GM21526 (cell line): ENCODE data around the gene DENND5B.
"Not testable (repeated sequence)": the region's sequence is repeated elsewhere in the genome, so short reads cannot be mapped to it uniquely, and the experiment has no call there.

Source experiments
- ATAC-seq: cut with Tn5 transposase; IDR thresholded peaks from one replicate; pipeline ENCODE4 v1.9.1; 2021; ENCODE audit warnings: moderate library complexity; ENCODE audit not compliant: unreplicated experiment, low FRiP score

DENND5B gene

DNA sequence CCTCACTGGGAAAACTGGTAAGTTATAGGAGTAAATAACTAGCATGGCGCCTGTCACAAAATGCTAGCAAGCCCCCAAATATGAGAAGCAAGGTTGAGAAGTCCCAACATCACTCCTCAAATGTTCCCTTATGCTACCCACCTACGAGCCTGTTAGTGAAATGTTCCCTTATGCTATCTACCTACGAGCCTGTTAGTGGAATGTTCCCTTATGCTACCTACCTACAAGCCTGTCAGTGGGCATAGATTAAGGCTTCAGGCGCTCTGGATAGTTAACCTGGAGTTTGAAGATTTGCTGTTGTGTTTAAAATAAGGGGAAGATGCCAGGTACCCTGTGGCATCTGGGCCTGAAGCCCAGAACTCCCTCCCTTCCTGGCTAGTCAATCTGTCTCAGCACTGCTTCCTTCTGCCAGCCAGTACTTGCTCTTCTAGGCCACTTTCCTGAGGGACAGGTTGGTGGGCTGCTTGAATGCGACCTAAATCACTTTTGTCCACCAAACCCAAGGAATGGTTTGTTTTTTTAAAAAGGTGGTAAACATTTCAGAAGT, 197.9 kb downstream of the DENND5B start:
- ATAC-seq, result no peak

DNA sequence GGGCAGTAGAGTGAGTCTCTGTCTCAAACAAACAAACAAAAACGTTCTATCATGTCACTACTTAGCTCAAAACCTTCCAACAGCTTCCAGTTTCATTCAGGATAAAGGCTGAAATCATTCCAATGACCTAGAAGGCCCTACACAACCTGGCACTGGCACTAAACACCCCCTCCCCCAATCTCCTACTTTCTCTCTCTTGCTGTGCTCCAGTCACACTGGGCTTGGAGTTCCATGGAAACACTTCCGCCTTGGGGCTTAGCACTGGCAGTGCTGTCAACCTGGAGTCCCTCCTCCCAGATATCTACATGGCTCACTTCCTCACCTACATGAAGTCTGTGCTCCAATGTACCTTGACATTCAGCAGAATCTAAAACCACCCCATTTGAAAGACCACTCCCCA, 199.9 kb downstream of the DENND5B start:
- no peak for ATAC-seq

DNA sequence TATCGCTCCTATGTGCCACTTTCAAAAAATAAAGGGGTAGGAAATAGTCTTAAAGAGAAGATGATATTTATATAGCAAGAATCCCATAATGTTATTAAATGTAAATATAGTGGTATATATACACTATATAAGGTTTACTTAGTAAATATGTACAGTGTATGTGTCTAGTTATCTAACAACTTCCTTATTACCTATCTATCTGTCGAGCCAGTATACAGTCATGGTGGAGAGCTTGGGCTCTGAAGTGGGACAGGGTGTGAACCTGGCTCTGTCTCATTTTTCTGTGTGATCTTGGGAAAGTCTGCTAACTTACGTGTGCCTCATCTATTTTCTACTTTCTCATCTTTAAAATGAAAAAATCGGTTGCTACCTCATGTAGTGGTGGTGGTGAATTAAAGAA, 202.2 kb downstream of the DENND5B start:
- no peak for ATAC-seq

DNA sequence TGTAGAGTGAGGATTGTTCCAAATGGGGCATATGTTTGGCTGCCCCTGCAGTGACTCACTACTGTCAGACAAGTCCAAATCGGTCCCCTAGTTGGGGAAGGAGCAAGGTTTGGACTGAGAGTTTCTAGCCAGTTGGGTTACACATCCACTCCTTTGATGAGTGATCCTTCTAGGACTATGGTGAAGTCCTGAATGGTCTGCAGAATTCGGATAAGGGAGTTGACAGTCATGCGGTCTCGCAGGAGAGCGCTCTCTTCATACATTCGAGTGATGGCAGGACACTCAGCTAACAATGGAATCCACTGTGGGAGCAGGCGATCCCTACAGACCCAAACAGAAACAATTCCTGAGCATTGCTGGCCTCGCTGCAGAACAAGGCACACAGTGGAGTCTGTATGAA, 203.5 kb downstream of the DENND5B start:
- no peak for ATAC-seq

DNA sequence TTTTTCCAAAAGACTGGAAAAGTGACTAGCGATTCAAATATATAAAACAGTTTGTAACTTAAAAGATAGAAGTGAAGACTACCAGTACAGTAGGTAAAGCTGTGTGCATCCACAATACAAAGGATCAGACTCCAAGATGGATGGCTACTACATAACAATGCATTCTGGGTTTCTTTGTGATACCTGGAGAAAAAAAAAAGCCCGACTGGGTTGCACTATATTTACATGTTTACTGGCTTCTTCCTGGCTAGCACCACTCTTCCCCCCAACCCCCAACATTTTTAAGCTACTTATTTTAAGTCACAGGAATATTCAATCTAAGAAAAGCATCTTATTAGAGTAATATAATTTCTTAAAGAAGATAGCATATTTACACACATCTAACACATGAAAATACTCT, 203.9 kb downstream of the DENND5B start:
- no peak for ATAC-seq

DNA sequence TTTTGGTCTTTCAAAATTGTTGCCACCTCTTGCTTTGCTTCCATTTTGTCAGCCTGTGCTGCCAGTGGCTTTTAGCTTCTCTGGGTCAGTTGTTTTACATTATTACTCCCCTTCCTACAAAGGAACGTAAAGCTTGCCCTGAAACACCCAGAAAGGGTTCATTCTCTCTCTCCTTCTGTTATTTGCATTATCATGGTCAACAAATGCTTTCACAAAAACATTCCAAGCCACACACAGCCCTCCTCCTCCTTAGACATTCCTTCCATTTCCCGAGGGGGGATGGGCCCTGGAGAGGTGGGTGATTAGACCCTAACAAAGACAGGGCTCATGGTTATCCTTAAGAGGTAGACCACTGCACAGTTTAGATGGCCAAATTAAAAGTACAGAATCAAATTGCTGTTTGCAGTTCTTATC, 204.6 kb downstream of the DENND5B start:
- no peak for ATAC-seq

DNA sequence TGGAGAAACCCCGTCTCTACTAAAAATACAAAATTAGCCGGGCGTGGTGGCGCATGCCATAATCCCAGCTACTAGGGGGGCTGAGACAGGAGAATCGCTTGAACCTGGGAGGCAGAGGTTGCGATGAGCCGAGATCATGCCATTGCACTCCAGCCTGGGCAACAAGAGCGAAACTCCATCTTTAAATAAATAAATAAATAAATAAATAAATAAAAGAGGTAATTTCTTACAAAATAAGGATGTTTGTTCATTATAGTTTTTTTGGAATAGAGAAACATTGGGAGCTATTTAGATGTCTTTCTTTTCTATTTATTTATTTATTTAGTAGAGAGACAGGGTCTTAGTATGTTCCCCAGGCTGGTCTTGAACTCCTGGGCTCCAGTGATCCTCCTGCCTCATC, 213.7 kb downstream of the DENND5B start:
- ATAC-seq, result not testable (repeated sequence)

DNA sequence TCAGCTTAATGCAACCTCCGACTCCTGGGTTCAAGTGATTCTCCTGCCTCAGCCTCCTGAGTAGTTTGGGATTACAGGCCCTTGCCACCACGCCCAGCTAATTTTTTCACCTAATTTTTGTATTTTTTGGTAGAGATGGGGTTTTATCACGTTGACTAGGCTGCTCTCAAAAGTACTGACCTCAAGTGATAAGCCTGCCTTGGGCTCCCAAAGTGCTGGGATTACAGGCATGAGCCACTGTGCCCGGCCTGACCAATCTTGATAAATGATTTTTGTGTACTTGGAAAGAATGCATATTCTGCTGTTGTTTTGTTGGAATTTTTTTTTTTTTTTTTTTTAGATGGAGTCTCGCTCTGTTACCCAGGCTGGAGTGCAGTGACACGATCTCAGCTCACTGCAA, 215.5 kb downstream of the DENND5B start:
- ATAC-seq, result not testable (repeated sequence)

DNA sequence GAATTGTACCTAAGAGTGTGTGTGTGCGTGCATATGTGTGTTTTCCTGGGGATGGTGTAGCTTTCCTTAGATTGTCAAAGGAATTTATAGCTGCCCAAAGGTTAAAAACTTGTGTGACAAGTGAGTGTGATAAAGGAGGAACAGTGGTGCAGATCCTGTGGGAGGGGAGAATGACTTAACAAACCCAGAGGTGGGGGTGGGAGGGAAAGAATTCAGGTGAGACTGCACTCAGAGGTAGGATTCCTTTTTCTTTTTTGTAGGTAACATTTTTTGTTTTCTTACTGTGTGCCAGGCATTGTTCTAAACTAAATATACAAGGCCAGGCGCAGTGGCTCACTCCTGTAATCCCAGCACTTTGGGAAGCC, 219.7 kb downstream of the DENND5B start:
- ATAC-seq, result no peak

DNA sequence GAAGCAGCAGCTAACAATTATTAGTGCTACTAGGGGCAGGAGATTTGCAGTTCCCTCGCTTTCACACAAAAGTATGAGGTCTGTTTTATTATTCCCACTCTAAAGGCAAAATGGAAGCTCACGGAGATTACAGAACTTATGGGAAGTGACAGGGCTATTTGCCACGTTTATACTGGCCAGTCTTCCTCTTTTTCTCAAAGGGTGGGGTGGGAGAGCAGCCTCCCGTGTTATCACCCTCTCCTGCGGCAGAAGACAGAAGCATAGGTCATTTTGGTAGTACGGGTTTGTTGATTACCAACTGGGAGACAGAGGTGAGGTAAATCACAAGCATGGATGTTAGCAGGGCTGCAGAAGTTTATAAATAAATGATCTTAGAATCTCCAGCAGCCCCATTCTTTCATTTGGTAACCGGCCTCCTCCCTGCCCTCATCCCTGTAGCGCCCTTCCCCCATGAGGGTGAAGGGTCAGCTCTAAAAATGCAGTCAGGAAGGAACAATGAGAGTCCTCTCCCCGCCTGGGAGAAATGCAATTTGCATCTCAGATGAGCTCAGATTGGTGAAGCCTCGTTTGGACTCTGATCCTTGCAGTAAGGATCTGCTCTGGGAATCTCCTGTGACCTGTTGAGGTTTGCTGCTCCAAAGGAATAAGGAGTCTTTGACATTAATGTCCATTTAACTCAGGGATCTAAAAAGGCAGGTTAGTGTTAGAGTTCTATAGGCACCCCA, 220.2 kb downstream of the DENND5B start:
- ATAC-seq, result no peak

DNA sequence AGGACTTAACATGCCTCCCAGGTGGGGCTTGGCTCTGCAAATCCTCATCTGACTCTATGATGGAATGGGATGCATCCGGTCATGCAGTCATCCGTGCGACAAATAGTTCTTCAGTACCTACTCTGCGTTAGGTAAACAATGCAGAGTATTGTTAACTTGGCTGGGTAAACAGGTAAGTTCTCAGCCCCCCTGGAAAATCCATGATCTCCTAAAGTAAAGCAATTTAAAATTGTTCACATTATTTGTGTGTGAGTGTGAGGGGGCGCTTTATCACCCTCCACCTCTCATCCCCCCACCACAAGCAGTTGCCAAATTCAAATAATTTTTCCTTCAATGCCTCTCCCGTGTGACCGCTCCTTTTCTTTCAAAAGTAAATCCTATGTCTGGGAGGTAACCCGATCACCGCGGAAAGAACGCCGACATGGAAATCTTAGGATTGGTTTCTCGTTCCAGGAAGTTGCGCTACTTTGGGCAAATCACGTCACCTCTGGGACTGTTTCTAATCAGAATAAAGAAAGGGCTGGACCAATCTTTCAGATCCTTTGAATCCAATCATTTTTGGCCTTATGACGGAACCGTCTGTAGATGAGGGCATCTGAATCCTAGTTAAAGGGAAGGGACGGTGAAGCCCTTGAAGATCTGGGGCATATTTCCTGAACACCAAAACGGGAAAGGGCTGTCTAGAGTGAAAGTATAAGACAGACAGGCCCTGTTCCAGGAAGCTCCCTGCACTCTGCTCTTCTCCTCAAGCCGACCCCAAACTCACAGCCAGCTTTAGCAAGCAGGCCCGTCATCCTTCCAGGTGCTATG, 221.0 kb downstream of the DENND5B start:
- ATAC-seq, result no peak

DNA sequence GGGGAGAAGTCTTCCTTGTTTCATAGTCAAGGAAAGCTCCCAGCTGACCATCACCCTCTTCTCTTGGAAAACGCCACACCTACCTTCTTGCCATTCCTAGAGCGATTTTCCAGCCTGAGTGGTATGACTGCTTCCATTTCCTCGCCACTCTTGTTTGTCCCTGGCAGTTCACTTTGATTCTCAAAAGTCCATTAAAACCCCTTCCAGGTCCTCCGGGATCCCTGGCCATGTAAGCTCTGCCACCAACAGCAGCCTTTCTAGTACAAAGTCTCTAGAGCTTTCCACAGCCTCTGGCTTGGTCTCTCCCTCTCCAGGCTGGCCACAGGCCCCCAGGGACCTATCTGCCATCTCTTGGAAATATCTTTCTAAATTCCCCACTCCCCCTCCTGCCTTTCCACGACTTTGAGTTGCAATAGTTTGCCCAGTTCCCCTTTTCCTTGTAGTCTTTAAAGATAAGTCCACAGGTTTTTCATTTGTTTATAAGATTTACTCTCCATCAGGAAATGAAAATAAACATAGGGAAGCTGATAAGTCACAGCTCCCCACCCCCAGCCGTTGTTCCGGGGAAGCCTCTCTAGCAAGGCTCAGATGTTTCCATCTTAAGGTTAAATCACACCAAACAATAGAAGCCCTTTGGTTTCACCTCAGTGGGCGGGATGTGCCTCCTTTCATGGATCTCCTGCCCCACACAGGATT, 222.1 kb downstream of the DENND5B start:
- no peak for ATAC-seq

DNA sequence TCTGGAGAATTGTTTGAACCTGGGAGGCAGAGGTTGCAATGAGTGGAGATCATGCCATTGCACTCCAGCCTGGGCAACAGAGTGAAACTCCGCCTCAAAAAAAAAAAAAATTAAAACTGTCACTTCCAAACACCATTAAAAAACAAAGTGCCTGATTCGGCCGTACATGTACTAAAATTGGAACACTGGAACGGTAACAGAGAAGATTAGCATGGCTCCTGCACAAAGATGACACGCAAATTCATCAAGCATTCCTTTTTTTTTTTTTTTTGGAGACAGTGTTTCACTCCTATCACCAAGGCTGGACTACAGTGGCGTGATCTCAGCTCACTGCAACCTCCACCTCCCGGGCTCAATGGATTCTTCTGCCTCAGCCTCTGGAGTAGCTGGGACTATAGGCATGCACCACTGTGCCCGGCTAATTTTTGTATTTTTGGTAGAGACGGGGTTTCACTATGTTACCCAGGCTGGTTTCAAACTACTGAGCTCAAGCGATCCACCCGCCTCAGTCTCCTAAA, 224.8 kb downstream of the DENND5B start:
- ATAC-seq, result no peak

DNA sequence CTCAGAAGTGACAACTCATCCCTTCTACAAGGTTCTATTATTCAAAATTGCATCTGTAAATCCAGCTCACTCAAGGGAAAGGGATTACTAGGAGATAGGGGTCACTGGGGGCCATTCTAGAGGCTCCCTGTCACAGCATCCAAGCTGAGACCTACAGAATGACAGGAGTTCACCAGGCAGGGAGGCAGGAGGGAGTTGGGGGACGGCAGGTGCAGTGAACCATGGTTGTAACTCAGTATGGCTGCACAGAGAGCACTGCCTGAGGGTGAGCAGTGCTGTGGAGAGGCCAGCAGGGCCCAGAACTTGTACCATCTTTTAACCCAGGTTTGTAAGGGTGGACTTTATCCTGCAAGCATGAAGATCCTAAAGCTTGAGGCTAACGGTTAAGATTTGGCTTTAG, 227.1 kb downstream of the DENND5B start:
- ATAC-seq, result no peak

DNA sequence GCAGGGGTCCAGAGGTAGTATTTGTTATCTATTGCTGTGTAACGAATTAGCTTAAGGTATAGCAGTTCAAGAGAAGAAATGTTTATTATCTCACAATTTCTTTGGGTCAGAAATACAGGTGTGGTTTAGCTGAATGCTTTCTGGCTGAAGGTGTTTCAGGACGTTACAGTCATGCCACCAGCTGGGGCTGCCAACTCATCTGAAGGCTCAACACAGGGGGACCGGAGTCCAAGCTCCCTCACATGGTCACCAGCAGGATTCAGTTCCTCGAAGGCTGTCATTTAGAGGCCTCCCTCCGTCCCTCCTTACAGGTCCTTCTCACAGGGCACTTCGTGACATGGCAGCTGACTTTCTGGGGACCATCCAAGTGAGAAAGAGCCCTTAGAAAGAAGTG, 227.5 kb downstream of the DENND5B start:
- peak; percentile 12 for ATAC-seq

DNA sequence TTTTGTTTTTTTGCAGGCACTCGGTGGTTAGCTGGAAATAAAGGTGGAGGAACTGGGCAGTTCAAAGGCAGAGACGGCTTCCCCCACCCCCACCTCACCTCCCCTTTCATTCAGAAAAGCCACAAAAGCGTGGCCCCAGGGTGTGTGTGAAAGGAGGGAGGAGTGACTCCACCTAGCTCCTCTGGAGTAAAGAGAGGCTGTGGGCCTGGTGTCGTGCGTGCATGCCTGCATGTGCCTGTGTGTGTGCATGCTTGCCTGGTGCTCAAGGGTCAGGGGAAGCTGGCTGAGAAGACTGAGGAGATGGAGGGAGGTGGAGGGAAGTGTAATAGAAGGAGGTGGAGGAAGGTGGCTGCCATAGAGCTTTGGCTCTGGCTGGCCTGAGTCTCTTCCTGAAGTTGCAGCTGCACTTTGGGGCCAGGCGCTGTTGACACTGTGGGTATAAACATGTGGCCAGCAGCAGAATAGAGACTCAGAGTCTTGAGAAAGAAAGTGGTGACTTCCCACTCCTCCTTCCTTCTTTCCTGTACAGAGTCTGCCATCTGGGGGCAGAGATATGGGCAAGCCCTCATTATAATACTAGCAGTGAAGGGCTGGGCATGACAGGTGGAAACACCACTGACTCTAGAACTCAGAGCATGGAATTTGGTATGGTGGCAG, 228.0 kb downstream of the DENND5B start:
- ATAC-seq, result peak; percentile 75

DNA sequence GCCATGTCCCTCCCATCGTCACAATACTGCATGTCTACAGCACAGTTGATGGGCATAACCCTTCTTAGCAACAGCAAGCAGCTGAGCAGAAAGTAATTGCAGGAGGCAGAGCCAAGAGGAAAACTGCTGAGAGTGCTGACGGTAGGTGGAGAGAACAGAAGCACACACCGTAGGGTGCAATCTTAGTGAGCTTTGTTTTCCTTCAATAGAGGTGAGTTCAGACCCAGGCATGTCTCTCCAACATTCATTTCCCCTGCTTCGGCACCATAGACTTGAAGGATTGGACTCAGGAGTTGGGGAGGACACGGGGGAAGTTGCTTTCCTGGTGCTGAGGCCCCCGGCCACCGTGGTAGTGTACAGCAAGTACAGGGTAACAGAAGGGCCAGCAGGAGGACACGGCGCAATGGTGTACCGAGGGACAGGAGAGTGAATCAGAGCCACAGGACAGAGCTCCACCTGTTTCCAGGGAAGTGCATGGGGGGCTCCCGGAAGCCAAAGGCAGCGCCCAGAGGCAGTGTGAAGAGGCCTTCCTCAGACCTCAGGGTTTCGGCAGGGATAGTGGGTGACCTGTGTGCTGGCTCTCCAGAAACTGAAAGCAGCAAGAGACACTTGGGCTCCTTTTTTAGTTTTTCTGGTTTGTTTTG, 228.7 kb downstream of the DENND5B start:
- peak; percentile 42 for ATAC-seq

DNA sequence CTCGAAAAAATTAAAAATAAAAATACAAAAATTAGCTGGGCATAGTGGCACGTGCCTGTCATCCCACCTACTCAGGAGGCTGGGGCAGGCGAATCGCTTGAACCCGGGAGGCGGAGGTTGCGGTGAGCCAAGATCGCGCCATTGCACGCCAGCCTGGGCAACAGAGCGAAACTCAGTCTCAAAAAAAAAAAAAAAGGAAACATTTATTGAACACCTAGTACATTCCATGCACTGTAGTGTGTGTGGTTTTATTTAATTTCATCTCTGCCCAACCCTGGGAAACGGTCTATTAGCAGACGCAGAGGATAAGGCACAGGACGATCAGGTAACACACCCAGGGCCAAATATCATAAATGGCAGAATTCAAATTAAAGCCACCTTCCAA, 229.2 kb downstream of the DENND5B start:
- ATAC-seq, result no peak

DNA sequence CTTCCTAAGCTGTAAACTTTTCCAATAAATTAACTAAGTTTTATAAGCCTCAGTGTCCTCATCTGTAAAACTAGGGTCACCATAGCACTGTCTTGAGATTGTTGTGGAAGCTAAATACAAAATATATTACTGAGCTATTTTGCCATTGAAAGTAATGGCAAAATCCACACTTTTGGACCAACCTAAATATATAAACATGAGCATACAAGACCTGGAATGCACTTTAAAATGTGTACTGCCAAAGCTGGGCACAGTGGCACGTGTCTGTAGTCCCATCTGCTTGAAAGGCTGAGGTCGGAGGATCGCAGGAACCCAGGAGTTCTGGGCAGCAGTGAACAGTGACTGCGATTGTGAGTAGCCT, 235.2 kb downstream of the DENND5B start:
- no peak for ATAC-seq
